Karpas-422 (cell line): ENCODE results near the gene PDGFC. TPM values are rescaled to one million over a fixed set of nuclear protein-coding genes. Genes with fewer than 3 reads are reported as not detected.

Experiments used
- DNase-seq: peaks from one replicate; pipeline ENCODE4 v3.0.0-alpha.2; 2015
- H2AFZ ChIP-seq: fragments of 200-600 bp; sonication (generic); 2 replicates; pipeline ENCODE4 v1.6.1; 2014; ENCODE audit warnings: antibody characterized with exemption, low read length, mixed read lengths
- H3K27ac ChIP-seq: fragments of 200-600 bp; sonication (generic); 2 replicates; pipeline ENCODE4 v1.5.1; 2014; ENCODE audit warnings: mild to moderate bottlenecking, low read length, moderate library complexity
- H3K27me3 ChIP-seq: fragments of 200-600 bp; sonication (generic); 2 replicates; pipeline ENCODE4 v1.6.1; 2014; ENCODE audit warnings: low read length, mixed read lengths
- H3K36me3 ChIP-seq: fragments of 200-600 bp; sonication (generic); 2 replicates; pipeline ENCODE4 v1.6.1; 2014; ENCODE audit warnings: low read length, mixed read lengths; ENCODE audit not compliant: insufficient read depth
- H3K4me1 ChIP-seq: fragments of 200-600 bp; sonication (generic); 2 replicates; pipeline ENCODE4 v1.6.1; 2014; ENCODE audit warnings: mild to moderate bottlenecking, low read length, mixed read lengths
- H3K4me2 ChIP-seq: fragments of 200-600 bp; sonication (generic); 2 replicates; pipeline ENCODE4 v1.6.1; 2014; ENCODE audit warnings: low read length, low read depth, mild to moderate bottlenecking; ENCODE audit not compliant: poor library complexity, severe bottlenecking
- H3K4me3 ChIP-seq: fragments of 200-600 bp; sonication (generic); 2 replicates; pipeline ENCODE4 v1.5.1; 2014; ENCODE audit warnings: mild to moderate bottlenecking, antibody characterized with exemption, low read length, mixed read lengths
- H3K79me2 ChIP-seq: fragments of 200-600 bp; sonication (generic); 2 replicates; pipeline ENCODE4 v1.6.1; 2014; ENCODE audit warnings: mild to moderate bottlenecking, low read length, mixed read lengths
- H3K9ac ChIP-seq: fragments of 200-600 bp; sonication (generic); 2 replicates; pipeline ENCODE4 v1.6.0; 2014; ENCODE audit warnings: low read length
- H3K9me2 ChIP-seq: fragments of 200-600 bp; sonication (generic), shearing (Covaris generic); replicated peaks from 2 replicates; pipeline ENCODE4 v1.6.0; 2014; ENCODE audit warnings: mild to moderate bottlenecking, low read length, moderate library complexity; ENCODE audit not compliant: insufficient read depth
- H3K9me3 ChIP-seq: fragments of 300-700, 200-600 bp; sonication (generic); 2 replicates; pipeline ENCODE4 v1.6.1; 2014; ENCODE audit warnings: low read length, mixed read lengths
- H4K20me1 ChIP-seq: fragments of 200-600 bp; sonication (generic); 2 replicates; pipeline ENCODE4 v1.6.1; 2014; ENCODE audit warnings: mild to moderate bottlenecking, antibody characterized with exemption, low read length, low read depth; ENCODE audit not compliant: insufficient read depth
- total RNA-seq: library from RNA; depleted of rRNA; stranded (reverse); fragments of >200 nt; shearing (Covaris generic); gene quantifications from 2 replicates; pipeline ENCODE4 v1.2.3, GENCODE V29; 2014; ENCODE audit warnings: low replicate concordance

Gene PDGFC
- total RNA-seq, 1 experiment from 2014 or later = not detected

- Histone ChIP-seq H3K79me2 (no peaks in the 10 kb centered on the region), H3K27ac (no peak overlapping the region), H3K4me3 (no peak overlapping the region), H3K9ac (no peak overlapping the region), H4K20me1 (no peaks in the 10 kb centered on the region), H3K36me3 (no peaks in the 10 kb centered on the region), H3K9me2 (no peaks in the 10 kb centered on the region; the same call in 1 of the 2 replicates), H3K4me2 (no peak overlapping the region), H2AFZ (no peak overlapping the region), H3K27me3 (no peaks in the 10 kb centered on the region), H3K9me3 (no peaks in the 10 kb centered on the region), H3K4me1 (no peaks in the 10 kb centered on the region)
- DNase-seq = no peak
Observed at GRCh38 chr4:157010630-157011029, 39.0 kb upstream of the PDGFC start.

DNA sequence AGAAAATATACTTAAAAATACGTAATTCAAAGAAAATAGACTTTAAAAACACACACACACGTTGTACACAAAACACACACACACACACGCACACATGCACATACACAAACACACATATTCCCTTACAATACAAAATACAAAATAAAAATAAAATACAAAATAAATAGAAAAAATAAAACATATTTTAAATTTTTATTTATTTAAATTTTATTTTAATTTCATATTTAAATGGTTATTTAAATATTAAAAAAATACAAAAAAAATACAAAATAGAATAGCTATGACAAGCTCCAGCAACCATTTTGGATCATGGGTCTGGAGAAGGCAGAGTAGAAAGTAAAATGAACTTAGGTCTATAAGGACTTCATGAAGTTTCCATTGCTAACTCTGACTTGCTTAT lies 34.2 kb upstream of the PDGFC start:
- Histone ChIP-seq H2AFZ (no peak overlapping the region), H3K36me3 (no peaks in the 10 kb centered on the region), H3K4me3 (no peak overlapping the region), H3K4me2 (no peak overlapping the region), H3K79me2 (no peaks in the 10 kb centered on the region), H3K9me3 (peaks cover 4% of the 10 kb centered on the region; the same call in 1 of the 2 replicates), H3K9ac (no peak overlapping the region), H3K27ac (no peak overlapping the region), H3K27me3 (no peaks in the 10 kb centered on the region), H3K4me1 (no peaks in the 10 kb centered on the region), H4K20me1 (no peaks in the 10 kb centered on the region), H3K9me2 (no peaks in the 10 kb centered on the region; the same call in 1 of the 2 replicates)
- no peak for DNase-seq

GRCh38 chr4:157005193-157005592 lies 33.6 kb upstream of the PDGFC start:
- Histone ChIP-seq H3K79me2 (no peaks in the 10 kb centered on the region), H3K4me2 (no peak overlapping the region), H3K27me3 (no peaks in the 10 kb centered on the region), H3K9ac (no peak overlapping the region), H3K9me3 (peaks cover 6% of the 10 kb centered on the region; the same call in 1 of the 2 replicates), H3K4me1 (no peaks in the 10 kb centered on the region), H2AFZ (no peak overlapping the region), H3K36me3 (no peaks in the 10 kb centered on the region), H3K27ac (no peak overlapping the region), H3K9me2 (no peaks in the 10 kb centered on the region; the same call in 1 of the 2 replicates), H3K4me3 (no peak overlapping the region), H4K20me1 (no peaks in the 10 kb centered on the region)
- DNase-seq = no peak

DNA sequence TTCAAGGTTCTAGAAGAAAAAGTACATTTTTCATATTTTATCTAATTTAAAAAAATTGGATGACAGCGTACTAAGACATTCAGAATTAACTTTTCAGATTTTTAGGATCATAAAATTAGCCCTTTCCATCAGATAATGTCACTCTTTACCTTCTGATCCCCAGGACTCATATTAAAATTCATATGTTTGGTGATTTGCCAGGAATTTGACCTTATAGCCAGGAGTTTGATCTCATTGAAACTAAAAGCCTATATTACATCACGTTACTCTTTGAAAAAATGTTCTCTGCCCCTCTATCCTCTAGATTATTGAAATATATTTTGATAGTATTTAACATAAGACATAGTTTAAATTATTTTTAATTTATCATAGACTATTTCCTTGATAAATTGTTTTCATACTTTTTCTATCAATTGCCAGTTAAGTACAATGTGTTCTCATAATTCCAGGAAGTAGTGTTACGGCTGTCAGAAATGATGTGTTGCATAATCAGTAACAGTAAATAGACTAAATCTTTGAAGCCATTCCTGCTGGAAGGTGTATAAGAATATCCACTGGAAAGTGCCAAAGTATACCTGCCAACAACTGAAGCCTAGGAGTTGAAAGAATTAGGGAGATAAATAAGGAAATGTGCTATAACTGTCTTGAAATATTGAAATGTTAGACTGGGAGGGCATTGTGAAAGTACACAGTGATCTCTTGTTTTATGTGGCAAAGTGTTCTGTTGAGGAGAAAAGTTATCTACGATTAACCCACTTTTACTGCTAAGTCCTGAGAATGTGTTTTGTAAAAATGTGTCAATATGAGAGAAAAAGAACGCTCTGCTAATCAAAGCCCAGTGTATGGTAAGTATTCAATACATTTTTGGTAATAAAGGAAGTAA lies 32.9 kb upstream of the PDGFC start:
- Histone ChIP-seq H3K9me2 (no peaks in the 10 kb centered on the region), H3K27ac (no peak overlapping the region), H3K9me3 (peaks cover 9% of the 10 kb centered on the region; the same call in 1 of the 2 replicates), H3K36me3 (no peaks in the 10 kb centered on the region), H2AFZ (no peak overlapping the region), H3K4me1 (no peaks in the 10 kb centered on the region), H4K20me1 (no peaks in the 10 kb centered on the region), H3K4me2 (no peak overlapping the region), H3K4me3 (no peak overlapping the region), H3K79me2 (no peaks in the 10 kb centered on the region), H3K27me3 (no peaks in the 10 kb centered on the region), H3K9ac (no peak overlapping the region)
- no peak for DNase-seq

- no peak overlapping the region for H2AFZ ChIP-seq
Observed at GRCh38 chr4:156999175-156999517, 27.5 kb upstream of the PDGFC start.

DNA sequence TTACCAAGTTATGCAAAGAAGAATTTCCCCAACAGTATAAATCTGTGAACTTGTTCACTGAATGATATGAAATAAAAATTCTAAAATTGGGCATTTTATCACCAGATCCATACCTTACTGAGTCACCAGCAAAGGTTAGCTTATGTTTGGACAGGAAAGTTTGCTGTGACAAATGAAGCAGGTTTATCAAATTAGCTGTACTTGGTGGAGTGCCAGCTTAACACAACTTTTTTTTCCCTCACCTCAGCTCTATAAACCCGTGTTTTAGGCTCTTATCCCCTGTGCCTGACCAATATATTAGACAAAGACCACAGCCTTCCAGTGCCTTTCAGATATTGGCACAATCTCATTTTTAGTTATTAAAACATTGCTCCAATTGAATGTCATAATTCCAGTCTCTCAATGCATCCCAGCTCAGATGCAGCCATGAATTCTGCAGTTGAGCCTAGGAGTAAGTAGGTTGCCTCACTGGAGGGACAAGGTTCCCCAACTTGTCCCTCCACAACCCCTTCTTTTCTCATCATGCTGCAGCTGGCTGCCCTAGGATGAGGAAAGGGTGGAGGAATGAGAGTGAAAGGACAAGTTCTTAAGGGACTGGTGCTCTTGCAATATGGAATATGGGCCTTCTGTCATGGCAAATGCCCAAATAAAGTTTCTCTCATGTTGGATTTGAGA lies 27.0 kb upstream of the PDGFC start:
- H3K4me1 ChIP-seq = no peaks in the 10 kb centered on the region
- peaks cover 12% of the 10 kb centered on the region; the same call in 1 of the 2 replicates for H3K9me3 ChIP-seq
- H3K79me2 ChIP-seq = no peaks in the 10 kb centered on the region
- no peaks in the 10 kb centered on the region for H3K36me3 ChIP-seq
- H2AFZ ChIP-seq = no peak overlapping the region
- no peak overlapping the region for H3K4me2 ChIP-seq
- H3K4me3 ChIP-seq = no peak overlapping the region
- no peak overlapping the region for H3K27ac ChIP-seq
- no peak overlapping the region for H3K9ac ChIP-seq
- no peaks in the 10 kb centered on the region for H3K9me2 ChIP-seq
- no peaks in the 10 kb centered on the region for H4K20me1 ChIP-seq
- no peaks in the 10 kb centered on the region for H3K27me3 ChIP-seq
- no peak for DNase-seq

More at GRCh38 chr4:156999175-156999517, 27.5 kb upstream of the PDGFC start:
- H3K27me3 ChIP-seq = no peaks in the 10 kb centered on the region
- peaks cover 12% of the 10 kb centered on the region; the same call in 1 of the 2 replicates for H3K9me3 ChIP-seq
- H3K27ac ChIP-seq = no peak overlapping the region
- H3K9ac ChIP-seq = no peak overlapping the region
- no peaks in the 10 kb centered on the region for H3K4me1 ChIP-seq
- no peak overlapping the region for H3K4me3 ChIP-seq
- no peaks in the 10 kb centered on the region for H4K20me1 ChIP-seq
- H3K79me2 ChIP-seq = no peaks in the 10 kb centered on the region
- H3K9me2 ChIP-seq = no peaks in the 10 kb centered on the region
- no peak for DNase-seq
- H3K36me3 ChIP-seq = no peaks in the 10 kb centered on the region
- no peak overlapping the region for H3K4me2 ChIP-seq

- no peaks in the 10 kb centered on the region for H3K36me3 ChIP-seq
- DNase-seq = no peak
- peaks cover 11% of the 10 kb centered on the region for H3K9me3 ChIP-seq
- no peak overlapping the region for H3K27ac ChIP-seq
- no peak overlapping the region for H3K9ac ChIP-seq
- H3K27me3 ChIP-seq = no peaks in the 10 kb centered on the region
- no peak overlapping the region for H3K4me3 ChIP-seq
- H3K4me1 ChIP-seq = no peaks in the 10 kb centered on the region
- no peaks in the 10 kb centered on the region for H3K79me2 ChIP-seq
- 0 out of 2 replicates have a peak, but pooled peaks cover 3% of the 10 kb centered on the region for H3K9me2 ChIP-seq
- H3K4me2 ChIP-seq = no peak overlapping the region
- H2AFZ ChIP-seq = no peak overlapping the region
- H4K20me1 ChIP-seq = no peaks in the 10 kb centered on the region
Observed at GRCh38 chr4:156992943-156993342, 21.3 kb upstream of the PDGFC start.

GRCh38 chr4:156991161-156991560 lies 19.6 kb upstream of the PDGFC start:
- Histone ChIP-seq H3K9me3 (peaks cover 15% of the 10 kb centered on the region), H3K27me3 (no peaks in the 10 kb centered on the region), H3K79me2 (no peaks in the 10 kb centered on the region), H3K27ac (no peak overlapping the region), H3K9ac (no peak overlapping the region), H2AFZ (no peak overlapping the region), H3K4me2 (no peak overlapping the region), H3K36me3 (no peaks in the 10 kb centered on the region), H3K4me3 (no peak overlapping the region), H3K9me2 (0 out of 2 replicates have a peak, but pooled peaks cover 3% of the 10 kb centered on the region), H4K20me1 (no peaks in the 10 kb centered on the region), H3K4me1 (no peaks in the 10 kb centered on the region)
- DNase-seq = no peak
